Kidney (tissue), 14 donors: Measurements from ENCODE around the gene ARHGAP42. TPM values are rescaled to one million over a fixed set of nuclear protein-coding genes. Genes with fewer than 3 reads are reported as not detected.

ENCODE experiments used
- DNase-seq, 5 donors: peaks; one replicate each; pipeline ENCODE4 v3.0.0-alpha.2; 2013 to 2020
- FAIRE-seq: peaks from 2 replicates; lab custom pipeline; 2012; peaks lifted over from hg19 to GRCh38; lab: Jason Lieb, UNC
- H3K27ac ChIP-seq, 2 donors: one replicate each; pipeline ENCODE4 v1.7.0; 2013; ENCODE audit warnings: low read depth in 2 of 2, low read length in 2 of 2, inconsistent platforms in 1 of 2
- H3K27me3 ChIP-seq: one replicate; pipeline ENCODE4 v1.7.1; 2013; ENCODE audit warnings: low read length, inconsistent platforms; ENCODE audit not compliant: control insufficient read depth, insufficient read depth
- H3K36me3 ChIP-seq, 3 donors: one replicate each; pipeline versions ENCODE4 v1.7.0 to v1.7.1; 2013; ENCODE audit warnings: low read length in 3 of 3, control low read depth in 1 of 3, inconsistent platforms in 1 of 3; ENCODE audit not compliant: insufficient read depth in 3 of 3, control insufficient read depth in 2 of 3
- H3K4me1 ChIP-seq, 3 donors: one replicate each; pipeline versions ENCODE4 v1.7.0 to v1.7.1; 2013; ENCODE audit warnings: low read length in 3 of 3, inconsistent platforms in 1 of 3, low read depth in 1 of 3; ENCODE audit not compliant: control insufficient read depth in 2 of 3, insufficient read depth in 2 of 3
- H3K4me3 ChIP-seq, 3 donors: one replicate each; pipeline versions ENCODE4 v1.7.0 to v1.8.1; 2013; ENCODE audit warnings: low read length in 3 of 3, control low read depth in 1 of 3, inconsistent platforms in 1 of 3
- H3K9ac ChIP-seq, 3 donors: one replicate each; pipeline versions ENCODE4 v1.7.0 to v1.7.1; 2013; ENCODE audit warnings: low read length in 3 of 3, control low read depth in 1 of 3, inconsistent platforms in 1 of 3
- H3K9me3 ChIP-seq, 3 donors: one replicate each; pipeline versions ENCODE4 v1.7.0 to v1.7.1; 2013; ENCODE audit warnings: low read length in 3 of 3, control low read depth in 1 of 3, inconsistent platforms in 1 of 3; ENCODE audit not compliant: control insufficient read depth in 2 of 3, insufficient read depth in 1 of 3
- intact Hi-C: fragments of 100-400 bp; cut with DNase I; formaldehyde crosslinking; loops from one replicate; pipeline ENCODE4 v1.11.1; 2022
- polyA plus RNA-seq: library from polyadenylated mRNA; stranded (reverse); fragments of 350-450 nt; fragmentation: Illumina TruSeq; extraction: RNeasy Lipid Tissue Mini Kit (QIAGEN cat#74804); gene quantifications from one replicate; pipeline ENCODE4 v1.2.3, GENCODE V29; 2014; ENCODE audit warnings: low read depth, low replicate concordance; ENCODE audit not compliant: insufficient read depth
- total RNA-seq: library from RNA; stranded (reverse); fragmentation: NEBNext Ultra II Directional; extraction: Animal tissue kit (Norgen Biotek cat#: 25700); gene quantifications from one replicate; pipeline ENCODE4 v1.2.1, GENCODE V29; 2021
- TF ChIP-seq, protein P1 (sequence below): IDR thresholded peaks from 3 replicates; pipeline ENCODE4 v1.5.1; 2012; ENCODE audit warnings: mild to moderate bottlenecking, moderate library complexity, borderline replicate concordance; ENCODE audit not compliant: insufficient read depth; ENCODE audit errors: extremely low read depth
- donor health status: control.
- donor health status: control.
- donor health status: control.
- donor health status: control.
- donor health status: control.
- donor health status: DM: yes; HTN: yes; CAD: no.
- donor health status: Normal renal cell carcinoma (clear cell type).

The ARHGAP42 gene
- total and polyA plus RNA-seq, 2 donors from 2014 or later: 4.2 to 18.9 TPM

DNA sequence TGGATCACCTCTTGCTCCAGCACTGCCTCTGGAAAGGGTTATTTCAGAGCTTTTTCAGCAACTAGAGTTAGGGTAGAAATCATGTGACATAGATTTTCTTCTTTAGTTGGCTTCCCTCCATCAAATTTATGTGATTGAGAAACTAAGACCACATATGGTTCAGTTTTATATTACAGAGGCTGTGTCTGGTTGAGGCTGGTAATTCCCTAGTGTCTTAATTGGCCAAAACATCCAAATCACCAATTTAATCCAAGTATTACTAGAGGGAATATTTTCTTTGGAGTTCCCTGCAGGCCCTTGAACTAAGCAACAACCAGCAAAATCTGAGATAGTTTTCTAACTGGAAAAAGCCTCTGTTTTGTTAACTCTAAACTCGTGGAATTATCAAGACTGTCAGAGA lies 136.3 kb downstream of the ARHGAP42 start:
- DNase-seq: no peak
- FAIRE-seq: no peak
- H3K4me1 ChIP-seq: peaks cover 0 to 4% (median 2%) of the 10 kb centered on the region in 3 donors
- intact Hi-C loops: no loop called here
- no peaks in the 10 kb centered on the region for H3K36me3 ChIP-seq
- H3K9ac ChIP-seq: no peak overlapping the region
- no peak overlapping the region for H3K27ac ChIP-seq
- TF ChIP-seq, protein P1, sequence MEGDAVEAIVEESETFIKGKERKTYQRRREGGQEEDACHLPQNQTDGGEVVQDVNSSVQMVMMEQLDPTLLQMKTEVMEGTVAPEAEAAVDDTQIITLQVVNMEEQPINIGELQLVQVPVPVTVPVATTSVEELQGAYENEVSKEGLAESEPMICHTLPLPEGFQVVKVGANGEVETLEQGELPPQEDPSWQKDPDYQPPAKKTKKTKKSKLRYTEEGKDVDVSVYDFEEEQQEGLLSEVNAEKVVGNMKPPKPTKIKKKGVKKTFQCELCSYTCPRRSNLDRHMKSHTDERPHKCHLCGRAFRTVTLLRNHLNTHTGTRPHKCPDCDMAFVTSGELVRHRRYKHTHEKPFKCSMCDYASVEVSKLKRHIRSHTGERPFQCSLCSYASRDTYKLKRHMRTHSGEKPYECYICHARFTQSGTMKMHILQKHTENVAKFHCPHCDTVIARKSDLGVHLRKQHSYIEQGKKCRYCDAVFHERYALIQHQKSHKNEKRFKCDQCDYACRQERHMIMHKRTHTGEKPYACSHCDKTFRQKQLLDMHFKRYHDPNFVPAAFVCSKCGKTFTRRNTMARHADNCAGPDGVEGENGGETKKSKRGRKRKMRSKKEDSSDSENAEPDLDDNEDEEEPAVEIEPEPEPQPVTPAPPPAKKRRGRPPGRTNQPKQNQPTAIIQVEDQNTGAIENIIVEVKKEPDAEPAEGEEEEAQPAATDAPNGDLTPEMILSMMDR: no peak
- no peaks in the 10 kb centered on the region for H3K9me3 ChIP-seq
- H3K27me3 ChIP-seq: no peaks in the 10 kb centered on the region
- no peak overlapping the region for H3K4me3 ChIP-seq

DNA sequence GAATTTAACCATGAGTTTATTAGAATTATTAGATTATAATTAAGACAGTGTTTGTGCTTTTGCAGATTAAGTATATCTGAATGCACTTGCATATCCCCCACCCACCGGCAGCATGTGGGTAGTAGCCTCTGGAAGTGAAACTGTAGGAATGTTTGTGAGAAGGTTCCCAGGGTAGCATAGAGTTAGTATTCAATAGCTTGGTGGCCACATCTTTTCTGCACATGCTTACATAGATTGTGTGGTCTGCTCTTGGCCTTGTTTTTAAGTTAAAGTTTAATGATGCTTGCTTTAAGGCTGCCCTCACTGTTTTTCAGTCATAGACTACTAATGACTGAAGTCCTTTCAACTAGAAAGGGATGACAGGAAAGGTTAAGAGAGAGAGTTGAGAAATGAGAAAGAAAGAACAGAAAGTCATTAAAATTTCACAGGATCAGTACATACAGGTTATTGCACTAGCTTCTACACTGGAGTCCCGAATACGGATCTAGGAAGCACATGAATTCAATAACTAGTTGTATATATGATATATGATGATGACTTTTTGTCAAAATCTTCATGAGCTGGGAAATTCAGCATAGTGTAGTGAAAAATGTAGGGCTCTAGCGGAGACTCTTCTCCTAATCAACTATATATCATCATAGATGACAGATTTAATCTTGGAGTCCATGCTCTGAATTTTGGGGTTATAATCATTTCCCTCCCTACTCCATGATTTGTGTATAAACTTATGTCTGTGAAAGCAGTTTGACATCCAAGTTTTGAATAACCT lies 137.1 kb downstream of the ARHGAP42 start:
- H3K9me3 ChIP-seq: no peaks in the 10 kb centered on the region
- no peak overlapping the region for H3K4me3 ChIP-seq
- intact Hi-C loops: no loop called here
- H3K36me3 ChIP-seq: no peaks in the 10 kb centered on the region
- TF ChIP-seq, protein P1: no peak
- DNase-seq (peak in 1 of 5 donors; percentile 32), FAIRE-seq (no peak)
- no peak overlapping the region for H3K27ac ChIP-seq
- H3K27me3 ChIP-seq: no peaks in the 10 kb centered on the region
- no peak overlapping the region for H3K9ac ChIP-seq
- H3K4me1 ChIP-seq: peaks cover 0 to 4% (median 2%) of the 10 kb centered on the region in 3 donors

- peaks cover 0 to 7% (median 2%) of the 10 kb centered on the region in 3 donors for H3K4me1 ChIP-seq
- H3K27me3 ChIP-seq: no peaks in the 10 kb centered on the region
- no peak overlapping the region for H3K9ac ChIP-seq
- H3K4me3 ChIP-seq: no peak overlapping the region
- H3K27ac ChIP-seq: no peak overlapping the region
- H3K36me3 ChIP-seq: no peaks in the 10 kb centered on the region
- no peaks in the 10 kb centered on the region for H3K9me3 ChIP-seq
- intact Hi-C loops: no loop called here
- FAIRE-seq (no peak), DNase-seq (peak in 2 of 5 donors; percentile 37 to 59)
- TF ChIP-seq, protein P1: no peak
Observed at GRCh38 chr11:100825626-100826025, 138.5 kb downstream of the ARHGAP42 start.
